Stimulated activated CD8-positive, alpha-beta memory T cell treated with anti-CD3 and anti-CD28 coated beads, Interleukin-4, amount 100 ng/mL, for 1 hour (primary cell): ENCODE measurements around the gene ZNF438.

Source experiments
- DNase-seq, 2 donors: peaks; one replicate each; pipeline ENCODE4 v3.0.0-alpha.2; 2020; ENCODE audit warnings: low read depth in 2 of 2, low spot score in 1 of 2

ZNF438 gene

GRCh38 chr10:30853066-30853465 is 178.6 kb downstream of the ZNF438 start:
- DNase-seq, result no peak

GRCh38 chr10:30850776-30851175 is 180.9 kb downstream of the ZNF438 start:
- no peak for DNase-seq

GRCh38 chr10:30849231-30850035 is 182.2 kb downstream of the ZNF438 start:
- no peak for DNase-seq

- no peak for DNase-seq
These were observed 183.2 kb downstream of the ZNF438 start for GRCh38 chr10:30848396-30849032.

GRCh38 chr10:30847642-30848041 is 184.0 kb downstream of the ZNF438 start:
- no peak for DNase-seq

- DNase-seq, result no peak
These were observed 184.5 kb downstream of the ZNF438 start for GRCh38 chr10:30847199-30847598.

- no peak for DNase-seq
These were observed 185.0 kb downstream of the ZNF438 start for GRCh38 chr10:30846710-30847109.

GRCh38 chr10:30842894-30843293 is 188.8 kb downstream of the ZNF438 start:
- no peak for DNase-seq

GRCh38 chr10:30842185-30842584 is 189.5 kb downstream of the ZNF438 start:
- DNase-seq, result no peak

- DNase-seq, result no peak
These were observed 191.1 kb downstream of the ZNF438 start for GRCh38 chr10:30840395-30841050.

- DNase-seq, result no peak
These were observed 192.0 kb downstream of the ZNF438 start for GRCh38 chr10:30839652-30840051.

GRCh38 chr10:30836406-30836805 is 195.3 kb downstream of the ZNF438 start:
- DNase-seq, result no peak

GRCh38 chr10:30835146-30835545 is 196.5 kb downstream of the ZNF438 start:
- no peak for DNase-seq

GRCh38 chr10:30834651-30835050 is 197.0 kb downstream of the ZNF438 start:
- no peak for DNase-seq

GRCh38 chr10:30834153-30834552 is 197.5 kb downstream of the ZNF438 start:
- DNase-seq, result no peak

GRCh38 chr10:30833628-30833970 is 198.1 kb downstream of the ZNF438 start:
- DNase-seq, result no peak

GRCh38 chr10:30832749-30833627 is 198.7 kb downstream of the ZNF438 start:
- no peak for DNase-seq

- DNase-seq, result no peak
These were observed 199.5 kb downstream of the ZNF438 start for GRCh38 chr10:30832001-30832748.

- no peak for DNase-seq
These were observed 200.2 kb downstream of the ZNF438 start for GRCh38 chr10:30831426-30831825.
